ENCODE measurements around the gene TRUB1.

DNA sequence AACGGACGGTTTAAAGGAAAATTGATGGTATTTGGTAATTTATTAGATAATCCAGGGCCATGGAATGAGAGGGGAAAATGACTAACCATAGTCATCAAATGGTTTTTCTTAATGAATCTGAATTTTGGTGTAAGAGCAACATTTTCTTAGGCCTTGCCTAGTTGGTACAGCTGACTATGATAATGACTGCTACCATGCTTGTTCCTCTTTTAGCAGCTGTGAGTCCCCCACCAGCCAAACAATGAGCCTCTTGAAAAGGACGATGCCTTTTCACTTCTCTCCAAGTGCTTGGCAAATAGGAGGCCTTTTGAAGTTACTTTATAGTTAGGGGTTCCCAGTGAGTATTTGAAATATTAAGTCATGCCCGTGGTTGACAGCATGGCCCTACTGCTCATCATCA is 53.0 kb downstream of the TRUB1 start:
- TF ChIP-seq CTCF (IDR thresholded peaks at IDR 0.05): no peak
- no peak for TF ChIP-seq POLR2AphosphoS5 (IDR thresholded peaks at IDR 0.05; ENCODE audit: low read depth, low read length)
- no peak for TF ChIP-seq REST (IDR thresholded peaks at IDR 0.05; ENCODE audit: insufficient read depth in 1 of 2, low read depth in 2 of 2, low read length in 1 of 2)

Data from Panc1 (cell line).